ENCODE data around the gene TREH. TPM values are rescaled to one million over a fixed set of nuclear protein-coding genes. Genes with fewer than 3 reads are reported as not detected.
A peak's percentile ranks its signal among the peaks of the same experiment; 100 is the strongest.

TREH gene
- total RNA-seq, 2 experiments from 2014 or later: not detected

- no peak for DNase-seq
- Mint-ChIP-seq H3K4me3 (no peak overlapping the region), H3K27ac (no peak overlapping the region), H3K36me3 (ENCODE audit: low read depth) (no peaks in the 10 kb centered on the region), H3K4me1 (ENCODE audit: low read depth) (peaks cover 5% of the 10 kb centered on the region), H3K27me3 (ENCODE audit: low read depth) (no peaks in the 10 kb centered on the region), H3K9me3 (no peaks in the 10 kb centered on the region)
- CTCF ChIA-PET: interaction anchor here (1.0 to 3.2 kb wide), 14 partner anchors 8 to 301 kb away, joined by 3 to 15 read pairs (median 6); partner anchors contain the start of gene PHLDB1
- intact Hi-C loops (cut with micrococcal nuclease): no loop called here
Observed at GRCh38 chr11:118660681-118661424, 18.6 kb downstream of the TREH start.

GRCh38 chr11:118659953-118660680, 19.3 kb downstream of the TREH start:
- intact Hi-C loops (cut with micrococcal nuclease): loop anchor here (1.0 kb wide), 3 partner anchors 65 to 515 kb away; partner anchors contain the start of gene UPK2

GRCh38 chr11:118659314-118659952, 20.0 kb downstream of the TREH start:
- peaks cover 5% of the 10 kb centered on the region for H3K4me1 Mint-ChIP-seq (ENCODE audit: low read depth)
- H3K36me3 Mint-ChIP-seq (ENCODE audit: low read depth): no peaks in the 10 kb centered on the region
- no peak overlapping the region for H3K4me3 Mint-ChIP-seq
- H3K27ac Mint-ChIP-seq: no peak overlapping the region
- no peaks in the 10 kb centered on the region for H3K9me3 Mint-ChIP-seq
- intact Hi-C loops (cut with micrococcal nuclease): loop anchor here (1.0 kb wide), 3 partner anchors 64 to 514 kb away; partner anchors contain the start of gene UPK2
- DNase-seq: peak; percentile 96
- no peaks in the 10 kb centered on the region for H3K27me3 Mint-ChIP-seq (ENCODE audit: low read depth)
- CTCF ChIA-PET: interaction anchor here (0.7 to 3.2 kb wide), 14 partner anchors 8 to 298 kb away, joined by 3 to 15 read pairs (median 4); partner anchors contain the start of gene PHLDB1

More at GRCh38 chr11:118659953-118660680, 19.3 kb downstream of the TREH start:
- H3K27me3 Mint-ChIP-seq (ENCODE audit: low read depth): no peaks in the 10 kb centered on the region
- DNase-seq: no peak
- no peak overlapping the region for H3K27ac Mint-ChIP-seq
- H3K4me1 Mint-ChIP-seq (ENCODE audit: low read depth): peaks cover 5% of the 10 kb centered on the region
- H3K9me3 Mint-ChIP-seq: no peaks in the 10 kb centered on the region
- H3K36me3 Mint-ChIP-seq (ENCODE audit: low read depth): no peaks in the 10 kb centered on the region
- no peak overlapping the region for H3K4me3 Mint-ChIP-seq
- CTCF ChIA-PET: interaction anchor here (0.9 to 3.2 kb wide), 19 partner anchors 7 to 302 kb away, joined by 3 to 15 read pairs (median 5); partner anchors contain the start of gene PHLDB1

GRCh38 chr11:118658429-118659313, 20.8 kb downstream of the TREH start:
- no peaks in the 10 kb centered on the region for H3K27me3 Mint-ChIP-seq (ENCODE audit: low read depth)
- intact Hi-C loops (cut with micrococcal nuclease): loop anchor here (1.0 kb wide), 3 partner anchors 63 to 513 kb away; partner anchors contain the start of gene UPK2
- no peak overlapping the region for H3K4me3 Mint-ChIP-seq
- CTCF ChIA-PET: interaction anchor here (0.7 to 3.2 kb wide), 14 partner anchors 9 to 296 kb away, joined by 3 to 15 read pairs (median 4); no protein-coding TSS in a partner anchor
- peaks cover 5% of the 10 kb centered on the region for H3K4me1 Mint-ChIP-seq (ENCODE audit: low read depth)
- no peaks in the 10 kb centered on the region for H3K36me3 Mint-ChIP-seq (ENCODE audit: low read depth)
- no peaks in the 10 kb centered on the region for H3K9me3 Mint-ChIP-seq
- no peak for DNase-seq
- H3K27ac Mint-ChIP-seq: no peak overlapping the region

- intact Hi-C loops (cut with micrococcal nuclease): no loop called here
- no peak for DNase-seq
- H3K27ac Mint-ChIP-seq: no peak overlapping the region
Observed at GRCh38 chr11:118657709-118658428, 21.6 kb downstream of the TREH start.

GRCh38 chr11:118657238-118657637, 22.2 kb downstream of the TREH start:
- Mint-ChIP-seq H3K4me1 (ENCODE audit: low read depth) (peaks cover 13% of the 10 kb centered on the region), H3K9me3 (no peaks in the 10 kb centered on the region), H3K4me3 (no peak overlapping the region), H3K27me3 (ENCODE audit: low read depth) (no peaks in the 10 kb centered on the region), H3K27ac (no peak overlapping the region), H3K36me3 (ENCODE audit: low read depth) (no peaks in the 10 kb centered on the region)
- no peak for DNase-seq
- intact Hi-C loops (cut with micrococcal nuclease): no loop called here
- CTCF ChIA-PET: interaction anchor here (1.1 to 2.4 kb wide), 7 partner anchors 10 to 234 kb away, joined by 3 to 8 read pairs (median 4); no protein-coding TSS in a partner anchor

More at GRCh38 chr11:118657709-118658428, 21.6 kb downstream of the TREH start:
- no peaks in the 10 kb centered on the region for H3K9me3 Mint-ChIP-seq
- no peak overlapping the region for H3K4me3 Mint-ChIP-seq
- CTCF ChIA-PET: interaction anchor here (0.7 to 2.4 kb wide), 8 partner anchors 10 to 233 kb away, joined by 3 to 8 read pairs (median 6); no protein-coding TSS in a partner anchor
- H3K4me1 Mint-ChIP-seq (ENCODE audit: low read depth): peaks cover 6% of the 10 kb centered on the region
- no peaks in the 10 kb centered on the region for H3K27me3 Mint-ChIP-seq (ENCODE audit: low read depth)
- H3K36me3 Mint-ChIP-seq (ENCODE audit: low read depth): no peaks in the 10 kb centered on the region

GRCh38 chr11:118656563-118657165, 22.8 kb downstream of the TREH start:
- Mint-ChIP-seq H3K9me3 (no peaks in the 10 kb centered on the region), H3K4me1 (ENCODE audit: low read depth) (peaks cover 14% of the 10 kb centered on the region), H3K36me3 (ENCODE audit: low read depth) (no peaks in the 10 kb centered on the region), H3K27me3 (ENCODE audit: low read depth) (no peaks in the 10 kb centered on the region), H3K4me3 (no peak overlapping the region), H3K27ac (no peak overlapping the region)
- intact Hi-C loops (cut with micrococcal nuclease): no loop called here
- CTCF ChIA-PET: interaction anchor here (1.1 to 2.4 kb wide), 7 partner anchors 11 to 234 kb away, joined by 3 to 8 read pairs (median 4); no protein-coding TSS in a partner anchor
- DNase-seq: no peak

GRCh38 chr11:118655486-118656190, 23.8 kb downstream of the TREH start:
- CTCF ChIA-PET: interaction anchor here (1.9 to 2.4 kb wide), 2 partner anchors 34 to 61 kb away, joined by 5 to 8 read pairs; no protein-coding TSS in a partner anchor
- intact Hi-C loops (cut with micrococcal nuclease): no loop called here
- H3K9me3 Mint-ChIP-seq: no peaks in the 10 kb centered on the region
- H3K27ac Mint-ChIP-seq: no peak overlapping the region
- H3K4me3 Mint-ChIP-seq: no peak overlapping the region
- peaks cover 14% of the 10 kb centered on the region for H3K4me1 Mint-ChIP-seq (ENCODE audit: low read depth)
- no peaks in the 10 kb centered on the region for H3K36me3 Mint-ChIP-seq (ENCODE audit: low read depth)
- DNase-seq: no peak
- no peaks in the 10 kb centered on the region for H3K27me3 Mint-ChIP-seq (ENCODE audit: low read depth)

- peaks cover 9% of the 10 kb centered on the region for H3K4me1 Mint-ChIP-seq (ENCODE audit: low read depth)
- H3K27ac Mint-ChIP-seq: no peak overlapping the region
- H3K27me3 Mint-ChIP-seq (ENCODE audit: low read depth): no peaks in the 10 kb centered on the region
- CTCF ChIA-PET: interaction anchor here (0.5 to 1.2 kb wide), 2 partner anchors 11 to 63 kb away, joined by 3 read pairs; no protein-coding TSS in a partner anchor
- H3K36me3 Mint-ChIP-seq (ENCODE audit: low read depth): no peaks in the 10 kb centered on the region
- H3K4me3 Mint-ChIP-seq: no peak overlapping the region
- no peak for DNase-seq
- intact Hi-C loops (cut with micrococcal nuclease): no loop called here
- H3K9me3 Mint-ChIP-seq: no peaks in the 10 kb centered on the region
Observed at GRCh38 chr11:118653684-118654390, 25.6 kb downstream of the TREH start.
